Ishikawa (cell line): ENCODE measurements around the gene RIN1.

ENCODE experiments used
- CEBPB ChIP-seq: IDR thresholded peaks from 2 replicates; pipeline ENCODE4 v1.6.1; 2012
- EGR1 ChIP-seq: IDR thresholded peaks from 2 replicates; pipeline ENCODE4 v1.6.1; 2012
- FOXM1 ChIP-seq: IDR thresholded peaks from 2 replicates; pipeline ENCODE4 v1.6.1; 2012; ENCODE audit warnings: low read depth, borderline replicate concordance
- NFIC ChIP-seq: IDR thresholded peaks from 2 replicates; pipeline ENCODE4 v1.6.1; 2012
- RAD21 ChIP-seq: IDR thresholded peaks from 2 replicates; pipeline ENCODE4 v1.6.1; 2012; ENCODE audit warnings: low read depth
- TAF1 ChIP-seq: IDR thresholded peaks from 2 replicates; pipeline ENCODE4 v1.6.1; 2012; ENCODE audit warnings: low read depth, mild to moderate bottlenecking
- YY1 ChIP-seq: IDR thresholded peaks from 2 replicates; pipeline ENCODE4 v1.6.1; 2012; ENCODE audit warnings: low read depth
- ZBTB7A ChIP-seq: IDR thresholded peaks from 2 replicates; pipeline ENCODE4 v1.6.1; 2012; ENCODE audit warnings: low read depth
- TF ChIP-seq, protein P1 (sequence below): IDR thresholded peaks from 2 replicates; pipeline ENCODE4 v1.6.1; 2012
- TF ChIP-seq, protein P2 (sequence below): IDR thresholded peaks from 2 replicates; pipeline ENCODE4 v1.6.1; 2012; ENCODE audit warnings: low read depth, mild to moderate bottlenecking

Gene RIN1

GRCh38 chr11:66282468-66283455 is 53.5 kb downstream of the RIN1 start:
- TF ChIP-seq FOXM1 (peak; percentile 87), CEBPB (no peak), TAF1 (no peak; the same call in 1 of the 2 replicates), RAD21 (peak; percentile 70), YY1 (0 out of 2 replicates have a peak, but pooled peaks have one; percentile 43), EGR1 (peak; percentile 66; the same call in 1 of the 2 replicates), NFIC (no peak), ZBTB7A (no peak)
- TF ChIP-seq, protein P1, sequence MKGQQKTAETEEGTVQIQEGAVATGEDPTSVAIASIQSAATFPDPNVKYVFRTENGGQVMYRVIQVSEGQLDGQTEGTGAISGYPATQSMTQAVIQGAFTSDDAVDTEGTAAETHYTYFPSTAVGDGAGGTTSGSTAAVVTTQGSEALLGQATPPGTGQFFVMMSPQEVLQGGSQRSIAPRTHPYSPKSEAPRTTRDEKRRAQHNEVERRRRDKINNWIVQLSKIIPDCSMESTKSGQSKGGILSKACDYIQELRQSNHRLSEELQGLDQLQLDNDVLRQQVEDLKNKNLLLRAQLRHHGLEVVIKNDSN = no peak
- TF ChIP-seq, protein P2, sequence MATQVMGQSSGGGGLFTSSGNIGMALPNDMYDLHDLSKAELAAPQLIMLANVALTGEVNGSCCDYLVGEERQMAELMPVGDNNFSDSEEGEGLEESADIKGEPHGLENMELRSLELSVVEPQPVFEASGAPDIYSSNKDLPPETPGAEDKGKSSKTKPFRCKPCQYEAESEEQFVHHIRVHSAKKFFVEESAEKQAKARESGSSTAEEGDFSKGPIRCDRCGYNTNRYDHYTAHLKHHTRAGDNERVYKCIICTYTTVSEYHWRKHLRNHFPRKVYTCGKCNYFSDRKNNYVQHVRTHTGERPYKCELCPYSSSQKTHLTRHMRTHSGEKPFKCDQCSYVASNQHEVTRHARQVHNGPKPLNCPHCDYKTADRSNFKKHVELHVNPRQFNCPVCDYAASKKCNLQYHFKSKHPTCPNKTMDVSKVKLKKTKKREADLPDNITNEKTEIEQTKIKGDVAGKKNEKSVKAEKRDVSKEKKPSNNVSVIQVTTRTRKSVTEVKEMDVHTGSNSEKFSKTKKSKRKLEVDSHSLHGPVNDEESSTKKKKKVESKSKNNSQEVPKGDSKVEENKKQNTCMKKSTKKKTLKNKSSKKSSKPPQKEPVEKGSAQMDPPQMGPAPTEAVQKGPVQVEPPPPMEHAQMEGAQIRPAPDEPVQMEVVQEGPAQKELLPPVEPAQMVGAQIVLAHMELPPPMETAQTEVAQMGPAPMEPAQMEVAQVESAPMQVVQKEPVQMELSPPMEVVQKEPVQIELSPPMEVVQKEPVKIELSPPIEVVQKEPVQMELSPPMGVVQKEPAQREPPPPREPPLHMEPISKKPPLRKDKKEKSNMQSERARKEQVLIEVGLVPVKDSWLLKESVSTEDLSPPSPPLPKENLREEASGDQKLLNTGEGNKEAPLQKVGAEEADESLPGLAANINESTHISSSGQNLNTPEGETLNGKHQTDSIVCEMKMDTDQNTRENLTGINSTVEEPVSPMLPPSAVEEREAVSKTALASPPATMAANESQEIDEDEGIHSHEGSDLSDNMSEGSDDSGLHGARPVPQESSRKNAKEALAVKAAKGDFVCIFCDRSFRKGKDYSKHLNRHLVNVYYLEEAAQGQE = no peak
